HG03460 (cell line): ENCODE data around the gene DMAP1.
"Not testable (repeated sequence)": the region's sequence is repeated elsewhere in the genome, so short reads cannot be mapped to it uniquely, and the experiment has no call there.

Experiments
- ATAC-seq: cut with Tn5 transposase; IDR thresholded peaks from one replicate; pipeline ENCODE4 v1.9.1; 2021; ENCODE audit not compliant: unreplicated experiment

DMAP1 gene

GRCh38 chr1:44213222-44214112, at the start of gene DMAP1:
Gene DMAP1, plus strand, starts transcription at chr1:44213471. Its CDS starts 283 bp downstream, at chr1:44213754.
- ATAC-seq, result peak; percentile 69

- ATAC-seq, result no peak
These were observed 44.7 kb upstream of the DMAP1 start for GRCh38 chr1:44168520-44169098.

GRCh38 chr1:44170281-44170823, 42.9 kb upstream of the DMAP1 start:
- ATAC-seq, result no peak

GRCh38 chr1:44174630-44175029, 38.6 kb upstream of the DMAP1 start:
- no peak for ATAC-seq

- ATAC-seq, result no peak
These were observed 12.9 kb upstream of the DMAP1 start for GRCh38 chr1:44200336-44200735.

- ATAC-seq, result not testable (repeated sequence)
These were observed 6.7 kb upstream of the DMAP1 start for GRCh38 chr1:44206545-44206944.

- ATAC-seq, result no peak
These were observed 5.0 kb upstream of the DMAP1 start for GRCh38 chr1:44208226-44208625.

GRCh38 chr1:44210595-44210994, 2.7 kb upstream of the DMAP1 start:
- no peak for ATAC-seq

GRCh38 chr1:44212355-44213221, 683 bp upstream of the DMAP1 start:
- ATAC-seq, result no peak

GRCh38 chr1:44217809-44218410, 4.6 kb downstream of the DMAP1 start:
- no peak for ATAC-seq

- ATAC-seq, result no peak
These were observed 5.4 kb downstream of the DMAP1 start for GRCh38 chr1:44218503-44219300.

- ATAC-seq, result no peak
These were observed 6.0 kb downstream of the DMAP1 start for GRCh38 chr1:44219301-44219626.

- ATAC-seq, result no peak
These were observed 6.9 kb downstream of the DMAP1 start for GRCh38 chr1:44220001-44220751.

- no peak for ATAC-seq
These were observed 7.5 kb downstream of the DMAP1 start for GRCh38 chr1:44220755-44221154.

GRCh38 chr1:44221769-44222168, 8.5 kb downstream of the DMAP1 start:
- ATAC-seq, result no peak

GRCh38 chr1:44222397-44223186, 9.3 kb downstream of the DMAP1 start:
- ATAC-seq, result no peak

GRCh38 chr1:44223187-44223610, 9.9 kb downstream of the DMAP1 start:
- no peak for ATAC-seq

GRCh38 chr1:44225761-44226160, 12.5 kb downstream of the DMAP1 start:
- ATAC-seq, result no peak

- ATAC-seq, result no peak
These were observed 13.9 kb downstream of the DMAP1 start for GRCh38 chr1:44227211-44227610.
